Measurements from ENCODE around the gene FLVCR1.
"Not testable (repeated sequence)": the region's sequence is repeated elsewhere in the genome, so short reads cannot be mapped to it uniquely, and the experiment has no call there.

The FLVCR1 gene

DNA sequence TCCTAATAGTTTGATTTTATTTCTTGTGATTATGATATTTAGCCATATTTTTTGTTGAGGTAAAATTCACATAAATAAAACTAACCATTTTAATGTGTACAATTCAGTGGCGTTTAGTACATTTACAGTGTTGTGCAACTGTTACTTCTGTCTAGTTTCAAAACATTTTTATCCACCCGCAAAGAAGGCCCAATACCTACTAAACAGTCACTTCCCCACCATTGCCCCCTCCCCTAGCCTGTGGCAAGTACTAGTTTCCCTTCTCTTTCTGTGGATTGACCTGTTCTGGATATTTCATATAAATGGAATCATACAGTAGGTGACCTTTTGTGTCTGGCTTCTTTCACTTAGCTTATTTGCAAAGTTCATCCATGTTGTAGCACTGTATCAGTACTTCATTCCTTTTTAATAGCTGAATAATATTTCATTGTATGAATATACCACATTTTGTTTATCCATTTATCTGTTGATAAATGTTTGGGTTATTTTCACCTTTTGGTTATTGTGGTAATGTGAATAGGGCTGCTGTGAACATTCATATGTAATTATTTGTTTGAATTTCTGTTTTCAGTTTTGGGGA is 4.1 kb downstream of the FLVCR1 start:
- DNase-seq (ENCODE audit: low read depth) = no peak
- TF ChIP-seq, protein P1, sequence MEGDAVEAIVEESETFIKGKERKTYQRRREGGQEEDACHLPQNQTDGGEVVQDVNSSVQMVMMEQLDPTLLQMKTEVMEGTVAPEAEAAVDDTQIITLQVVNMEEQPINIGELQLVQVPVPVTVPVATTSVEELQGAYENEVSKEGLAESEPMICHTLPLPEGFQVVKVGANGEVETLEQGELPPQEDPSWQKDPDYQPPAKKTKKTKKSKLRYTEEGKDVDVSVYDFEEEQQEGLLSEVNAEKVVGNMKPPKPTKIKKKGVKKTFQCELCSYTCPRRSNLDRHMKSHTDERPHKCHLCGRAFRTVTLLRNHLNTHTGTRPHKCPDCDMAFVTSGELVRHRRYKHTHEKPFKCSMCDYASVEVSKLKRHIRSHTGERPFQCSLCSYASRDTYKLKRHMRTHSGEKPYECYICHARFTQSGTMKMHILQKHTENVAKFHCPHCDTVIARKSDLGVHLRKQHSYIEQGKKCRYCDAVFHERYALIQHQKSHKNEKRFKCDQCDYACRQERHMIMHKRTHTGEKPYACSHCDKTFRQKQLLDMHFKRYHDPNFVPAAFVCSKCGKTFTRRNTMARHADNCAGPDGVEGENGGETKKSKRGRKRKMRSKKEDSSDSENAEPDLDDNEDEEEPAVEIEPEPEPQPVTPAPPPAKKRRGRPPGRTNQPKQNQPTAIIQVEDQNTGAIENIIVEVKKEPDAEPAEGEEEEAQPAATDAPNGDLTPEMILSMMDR (IDR thresholded peaks at IDR 0.05; ENCODE audit: low read length, missing control alignments) = no peak

DNA sequence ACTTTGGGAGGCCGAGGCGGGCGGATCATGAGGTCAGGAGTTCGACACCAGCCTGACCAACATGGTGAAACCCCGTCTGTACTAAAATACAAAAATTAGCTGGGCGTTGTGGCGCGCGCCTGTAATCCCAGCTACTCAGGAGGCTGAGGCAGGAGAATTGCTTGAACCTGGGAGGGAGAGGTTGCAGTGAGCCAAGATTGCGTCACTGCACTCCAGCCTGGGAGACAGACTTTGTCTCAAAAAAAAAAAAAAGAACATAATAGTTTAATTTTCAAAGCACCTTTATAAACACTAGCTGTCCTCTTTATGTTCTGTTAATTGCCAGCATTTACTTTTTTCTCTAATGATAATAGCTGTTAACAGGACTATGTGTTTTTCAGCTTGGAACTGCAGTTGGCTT is 5.3 kb downstream of the FLVCR1 start:
- DNase-seq (ENCODE audit: low read depth); H3K4me3 ChIP-seq (replicated peaks; ENCODE audit: low read depth, low read length): not testable (repeated sequence)

More for the DNA sequence above, 4.1 kb downstream of the FLVCR1 start:
- no peak overlapping the region for H3K4me3 ChIP-seq (replicated peaks; ENCODE audit: low read depth, low read length)

DNA sequence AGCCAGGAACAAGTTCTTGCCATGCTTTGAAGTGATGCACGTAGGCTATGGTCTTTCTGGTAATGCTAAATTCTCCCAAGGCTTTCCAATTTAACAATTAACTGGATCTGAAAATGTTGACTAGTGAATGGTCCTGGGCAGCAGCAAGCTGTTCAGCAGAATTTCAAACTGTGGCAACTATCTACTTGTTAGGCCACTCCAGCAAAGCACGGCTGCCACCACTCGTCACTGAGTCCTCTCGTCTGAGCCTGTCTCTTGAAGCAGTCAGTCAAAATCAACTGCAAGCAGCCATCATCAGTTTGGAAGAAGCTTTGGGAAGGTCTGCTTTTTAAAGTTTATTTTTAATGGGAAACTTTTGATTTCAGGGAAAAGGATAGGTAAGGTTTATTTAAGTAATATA is 6.1 kb downstream of the FLVCR1 start:
- DNase-seq (ENCODE audit: low read depth) = no peak
- H3K4me3 ChIP-seq (replicated peaks; ENCODE audit: low read depth, low read length) = no peak overlapping the region
- TF ChIP-seq, protein P1 (IDR thresholded peaks at IDR 0.05; ENCODE audit: low read length, missing control alignments) = no peak

DNA sequence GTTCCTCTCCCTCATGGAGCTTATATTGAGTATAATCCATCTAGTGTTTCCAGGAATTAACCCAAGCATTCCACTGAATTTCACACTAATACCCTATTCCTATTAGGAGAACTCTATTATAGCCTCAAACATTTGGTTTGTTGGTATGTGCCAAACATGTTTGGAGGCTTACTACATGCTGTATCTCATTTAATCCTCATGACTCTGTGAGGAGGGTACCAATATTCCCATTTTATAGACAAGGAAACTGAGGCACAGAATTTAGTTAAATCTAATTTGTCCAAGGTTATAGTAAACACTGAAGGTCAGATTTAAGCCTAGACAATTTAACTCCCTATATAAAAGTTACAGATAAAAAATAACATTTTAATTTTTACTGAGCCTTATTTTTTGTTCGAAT is 9.1 kb downstream of the FLVCR1 start:
- H3K4me3 ChIP-seq (replicated peaks; ENCODE audit: low read depth, low read length) = no peak overlapping the region
- no peak for DNase-seq (ENCODE audit: low read depth)
- TF ChIP-seq, protein P1 (IDR thresholded peaks at IDR 0.05; ENCODE audit: low read length, missing control alignments) = no peak

DNA sequence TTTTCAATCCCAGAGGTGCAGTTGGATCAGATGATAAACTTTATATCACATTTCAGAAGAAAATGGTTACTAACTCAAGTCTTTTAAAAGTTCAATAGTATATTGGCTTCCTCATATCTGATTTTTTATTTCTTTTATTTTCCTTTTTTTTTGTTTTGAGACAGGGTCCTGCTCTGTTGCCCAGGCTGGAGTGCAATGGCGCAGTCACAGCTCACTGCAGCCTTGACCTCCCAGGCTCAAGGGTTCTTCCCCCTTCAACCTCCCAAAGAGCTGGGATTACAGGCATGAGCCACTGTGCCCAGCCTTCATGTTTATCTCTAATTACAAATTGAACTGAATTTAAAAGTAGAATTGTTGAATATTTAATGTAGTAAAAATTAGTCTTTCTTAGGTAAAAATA is 13.9 kb downstream of the FLVCR1 start:
- no peak for DNase-seq (ENCODE audit: low read depth)
- TF ChIP-seq, protein P1 (IDR thresholded peaks at IDR 0.05; ENCODE audit: low read length, missing control alignments) = no peak
- H3K4me3 ChIP-seq (replicated peaks; ENCODE audit: low read depth, low read length) = no peak overlapping the region

DNA sequence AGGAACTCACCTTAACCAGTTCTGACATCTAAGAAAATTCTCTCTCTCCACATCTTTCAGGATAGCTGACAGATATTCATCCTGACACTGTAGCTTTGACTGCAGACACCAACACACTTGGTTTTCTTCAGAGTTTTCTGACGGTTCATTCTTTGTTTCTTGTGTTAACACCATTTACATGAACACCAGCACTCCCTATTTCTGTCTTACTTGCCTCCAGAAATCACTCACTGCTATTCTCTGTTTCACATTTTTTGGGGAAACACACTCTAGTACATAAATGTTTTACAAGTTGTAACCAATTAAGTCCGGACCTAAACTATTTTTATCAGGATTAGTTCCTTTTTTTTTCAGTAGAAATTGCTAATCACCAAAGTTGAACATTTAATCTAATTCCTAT is 15.4 kb downstream of the FLVCR1 start:
- DNase-seq (ENCODE audit: low read depth) = no peak
- TF ChIP-seq, protein P1 (IDR thresholded peaks at IDR 0.05; ENCODE audit: low read length, missing control alignments) = no peak
- H3K4me3 ChIP-seq (replicated peaks; ENCODE audit: low read depth, low read length) = no peak overlapping the region

DNA sequence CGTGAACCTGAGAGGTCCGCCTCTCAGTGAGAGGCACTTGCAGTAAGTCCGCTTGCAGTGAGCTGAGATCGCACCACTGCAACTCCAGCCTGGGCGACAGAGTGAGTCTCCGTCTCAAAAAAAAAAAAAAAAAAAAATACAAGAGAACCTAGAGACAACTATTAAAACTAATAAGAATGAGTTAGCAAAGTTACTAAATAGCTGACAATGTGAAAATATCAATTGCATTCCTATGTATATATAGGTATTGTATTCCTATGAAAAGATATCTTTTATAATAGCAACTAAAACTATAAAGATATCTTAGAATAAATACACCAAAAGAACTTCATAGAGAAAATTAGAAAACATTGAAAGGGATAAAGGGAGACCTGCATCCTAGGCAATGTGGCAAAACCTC is 20.3 kb downstream of the FLVCR1 start:
- no peak for DNase-seq (ENCODE audit: low read depth)
- H3K4me3 ChIP-seq (replicated peaks; ENCODE audit: low read depth, low read length) = no peak overlapping the region
- TF ChIP-seq, protein P1 (IDR thresholded peaks at IDR 0.05; ENCODE audit: low read length, missing control alignments) = no peak
